GM10266 (cell line): Measurements from ENCODE around the gene SPNS1.

ENCODE experiments used
- DNase-seq: peaks from one replicate; pipeline ENCODE4 v3.0.0; 2012; ENCODE audit errors: extremely low spot score
- TF ChIP-seq, protein P1 (sequence below): IDR thresholded peaks from 2 replicates; pipeline ENCODE4 v1.5.1; 2012; ENCODE audit warnings: mild to moderate bottlenecking, low read depth; ENCODE audit not compliant: control insufficient read depth, insufficient read depth; ENCODE audit errors: missing control alignments

SPNS1 gene

DNA sequence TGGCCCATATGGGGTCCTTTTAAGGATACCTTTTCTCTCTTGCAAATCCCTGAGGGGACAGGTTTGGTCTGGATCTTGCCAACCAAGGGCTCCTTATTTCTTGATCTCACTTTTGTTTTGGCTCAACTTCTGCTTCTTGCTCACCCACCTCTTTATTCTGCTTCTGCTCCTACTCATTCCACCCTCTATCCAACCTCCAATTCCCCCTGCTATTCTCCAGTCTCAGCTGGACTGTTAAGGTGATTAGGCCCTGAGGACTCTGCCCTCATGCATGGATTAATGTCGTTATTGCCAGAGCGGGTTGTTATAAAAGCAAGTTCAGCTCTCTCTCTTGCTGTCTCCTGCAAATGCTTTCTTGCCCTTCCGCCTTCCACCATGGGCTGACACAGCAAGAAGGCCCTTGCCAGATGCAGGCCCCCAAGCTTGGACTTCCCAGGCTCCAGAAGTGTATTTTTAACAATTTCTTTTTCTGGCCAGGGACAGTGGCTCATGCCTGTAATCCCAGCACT lies 40.0 kb downstream of the SPNS1 start:
- TF ChIP-seq, protein P1, sequence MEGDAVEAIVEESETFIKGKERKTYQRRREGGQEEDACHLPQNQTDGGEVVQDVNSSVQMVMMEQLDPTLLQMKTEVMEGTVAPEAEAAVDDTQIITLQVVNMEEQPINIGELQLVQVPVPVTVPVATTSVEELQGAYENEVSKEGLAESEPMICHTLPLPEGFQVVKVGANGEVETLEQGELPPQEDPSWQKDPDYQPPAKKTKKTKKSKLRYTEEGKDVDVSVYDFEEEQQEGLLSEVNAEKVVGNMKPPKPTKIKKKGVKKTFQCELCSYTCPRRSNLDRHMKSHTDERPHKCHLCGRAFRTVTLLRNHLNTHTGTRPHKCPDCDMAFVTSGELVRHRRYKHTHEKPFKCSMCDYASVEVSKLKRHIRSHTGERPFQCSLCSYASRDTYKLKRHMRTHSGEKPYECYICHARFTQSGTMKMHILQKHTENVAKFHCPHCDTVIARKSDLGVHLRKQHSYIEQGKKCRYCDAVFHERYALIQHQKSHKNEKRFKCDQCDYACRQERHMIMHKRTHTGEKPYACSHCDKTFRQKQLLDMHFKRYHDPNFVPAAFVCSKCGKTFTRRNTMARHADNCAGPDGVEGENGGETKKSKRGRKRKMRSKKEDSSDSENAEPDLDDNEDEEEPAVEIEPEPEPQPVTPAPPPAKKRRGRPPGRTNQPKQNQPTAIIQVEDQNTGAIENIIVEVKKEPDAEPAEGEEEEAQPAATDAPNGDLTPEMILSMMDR = no peak
- DNase-seq = no peak

DNA sequence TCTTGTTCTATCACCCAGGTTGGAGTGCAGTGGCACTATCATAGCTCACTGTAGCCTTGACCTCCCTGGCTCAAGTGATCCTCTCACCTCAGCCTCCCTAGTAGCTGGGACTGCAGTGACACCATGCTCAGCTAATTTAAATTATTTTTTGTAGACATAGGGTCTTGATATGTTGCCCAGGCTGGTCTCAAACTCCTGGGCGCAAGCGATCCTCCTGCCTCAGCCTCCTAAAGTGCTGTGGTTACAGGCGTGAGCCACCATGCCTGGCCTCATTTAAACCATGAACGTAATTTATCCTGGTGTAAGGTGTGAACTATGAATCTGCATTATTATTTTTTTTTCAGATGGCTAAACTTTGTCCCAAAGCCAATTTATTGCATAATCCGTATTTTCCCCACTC lies 47.6 kb downstream of the SPNS1 start:
- TF ChIP-seq, protein P1 = no peak
- no peak for DNase-seq

DNA sequence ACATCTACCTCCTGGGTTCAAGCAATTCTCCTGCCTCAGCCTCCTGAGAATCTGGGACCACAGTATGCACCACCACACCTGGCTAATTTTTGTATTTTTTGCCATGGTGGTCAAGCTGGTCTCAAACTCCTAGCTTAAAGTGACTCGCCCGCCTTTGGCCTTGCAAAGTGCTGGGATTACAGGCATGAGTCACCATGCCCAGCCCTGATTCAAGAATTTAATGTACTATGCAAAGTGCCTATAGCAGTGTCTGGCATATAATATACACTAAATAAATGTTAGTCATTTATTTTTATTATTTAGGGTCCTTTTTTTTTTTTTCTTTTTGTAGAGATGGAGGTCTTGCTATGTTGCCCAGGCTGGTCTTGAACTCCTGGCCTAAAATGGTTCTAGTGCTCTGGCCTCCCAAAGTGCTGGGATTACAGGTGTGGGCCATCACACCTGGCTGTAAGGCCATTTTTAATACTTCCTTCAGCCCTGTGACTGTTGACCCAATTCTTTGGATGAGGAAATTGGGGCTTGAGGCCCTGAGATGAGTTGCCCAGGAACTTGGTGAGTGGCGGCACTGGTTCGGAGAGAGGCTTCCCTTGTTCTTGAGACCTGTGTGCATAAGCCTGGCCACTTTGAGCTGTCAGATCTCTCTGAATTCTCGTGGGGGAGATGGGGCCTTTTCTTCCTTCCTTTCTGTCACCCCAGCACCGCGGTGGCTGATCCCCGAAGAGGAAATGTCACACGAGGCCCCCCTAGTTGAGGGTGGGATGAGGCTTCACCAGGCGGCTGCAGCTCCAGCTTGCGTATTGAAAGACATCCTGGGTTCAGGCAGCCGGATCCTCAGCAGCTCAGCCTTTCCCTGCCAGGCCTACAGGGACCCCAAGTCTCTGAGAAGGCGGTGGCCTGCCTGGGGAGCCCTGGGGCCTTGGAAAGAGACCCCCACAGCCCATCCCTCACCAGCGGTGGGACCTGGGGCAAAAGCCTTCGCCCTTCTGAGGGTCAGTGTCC lies 49.0 kb downstream of the SPNS1 start:
- TF ChIP-seq, protein P1 = no peak
- no peak for DNase-seq

DNA sequence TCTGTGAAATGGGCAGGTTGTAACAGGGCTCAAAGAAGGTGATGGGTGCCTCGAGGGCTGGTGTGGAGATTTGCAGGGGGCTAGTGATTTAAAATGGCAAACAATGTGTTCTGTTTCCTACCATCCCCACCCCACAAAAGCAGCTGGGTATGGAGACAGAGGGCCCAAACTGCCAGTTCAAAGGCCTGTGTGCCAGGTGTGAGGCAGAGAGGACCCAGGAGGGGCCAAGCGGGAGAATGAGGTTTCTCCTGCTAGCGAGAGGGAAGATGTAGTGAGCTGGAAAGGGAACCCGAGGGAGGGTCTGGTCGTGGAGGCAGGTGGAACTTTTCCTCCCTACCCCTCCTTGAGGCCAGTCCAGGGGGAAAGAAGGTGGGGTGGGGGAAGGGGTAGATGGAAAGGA lies 49.7 kb downstream of the SPNS1 start:
- TF ChIP-seq, protein P1 = no peak
- DNase-seq = no peak

DNA sequence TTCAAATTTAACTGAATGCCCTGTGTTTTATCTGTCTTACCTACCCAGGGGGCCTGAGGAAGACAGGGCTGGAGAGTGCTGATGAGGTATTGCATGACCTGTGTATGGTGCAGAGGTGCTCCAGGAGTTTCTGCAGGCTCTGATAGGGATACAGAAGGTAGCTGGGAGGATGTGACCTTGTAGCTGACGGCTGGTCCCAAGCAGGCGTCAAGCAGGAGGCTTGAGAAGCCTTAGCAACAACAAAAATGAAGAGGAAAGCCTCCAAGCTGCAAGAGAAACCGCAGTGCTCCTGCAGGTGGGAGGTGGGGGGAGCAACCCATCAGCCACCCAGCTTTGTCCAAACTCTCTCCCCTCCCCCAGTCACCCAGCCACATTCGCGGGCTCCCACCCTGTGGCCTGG lies 50.6 kb downstream of the SPNS1 start:
- no peak for DNase-seq
- TF ChIP-seq, protein P1 = no peak

DNA sequence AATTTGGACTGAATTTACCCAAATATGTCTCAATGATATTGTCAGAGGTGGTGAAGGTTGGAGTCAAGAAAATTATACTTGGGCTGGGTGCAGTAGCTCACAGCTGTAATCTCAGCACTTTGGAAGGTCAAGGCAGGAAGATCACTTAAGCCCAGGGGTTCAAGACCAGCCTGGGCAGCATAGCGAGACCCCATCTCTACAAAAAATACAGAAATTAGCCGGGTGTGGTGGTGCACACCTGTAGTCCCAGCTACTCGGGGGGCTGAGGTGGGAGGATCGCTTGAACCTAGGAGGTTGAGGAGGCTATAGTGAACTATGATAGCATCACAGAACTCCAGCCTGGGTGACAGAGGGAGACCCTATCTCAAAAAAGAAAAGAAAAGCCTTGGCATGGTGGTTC lies 51.2 kb downstream of the SPNS1 start:
- TF ChIP-seq, protein P1 = no peak
- DNase-seq = no peak
